GM19035 (cell line): ENCODE data around the gene ADCY2.

Source experiments
- ATAC-seq: cut with Tn5 transposase; IDR thresholded peaks from one replicate; pipeline ENCODE4 v1.9.1; 2021; ENCODE audit not compliant: unreplicated experiment

Gene ADCY2

GRCh38 chr5:7586480-7586879, 190.5 kb downstream of the ADCY2 start:
- ATAC-seq = no peak

- ATAC-seq = no peak
Observed at GRCh38 chr5:7589800-7590199, 193.9 kb downstream of the ADCY2 start.

GRCh38 chr5:7592910-7593309, 197.0 kb downstream of the ADCY2 start:
- ATAC-seq = no peak

- no peak for ATAC-seq
Observed at GRCh38 chr5:7597059-7597642, 201.2 kb downstream of the ADCY2 start.

- no peak for ATAC-seq
Observed at GRCh38 chr5:7606840-7607465, 211.0 kb downstream of the ADCY2 start.

GRCh38 chr5:7608772-7609171, 212.8 kb downstream of the ADCY2 start:
- ATAC-seq = no peak

- ATAC-seq = no peak
Observed at GRCh38 chr5:7609726-7610125, 213.8 kb downstream of the ADCY2 start.

- no peak for ATAC-seq
Observed at GRCh38 chr5:7610531-7611177, 214.7 kb downstream of the ADCY2 start.

- ATAC-seq = no peak
Observed at GRCh38 chr5:7611518-7611917, 215.6 kb downstream of the ADCY2 start.

- ATAC-seq = no peak
Observed at GRCh38 chr5:7615566-7616061, 219.7 kb downstream of the ADCY2 start.

GRCh38 chr5:7616897-7617296, 221.0 kb downstream of the ADCY2 start:
- no peak for ATAC-seq

- ATAC-seq = no peak
Observed at GRCh38 chr5:7622498-7622897, 226.6 kb downstream of the ADCY2 start.

- ATAC-seq = no peak
Observed at GRCh38 chr5:7625740-7626139, 229.8 kb downstream of the ADCY2 start.

- no peak for ATAC-seq
Observed at GRCh38 chr5:7628248-7628647, 232.3 kb downstream of the ADCY2 start.

- ATAC-seq = no peak
Observed at GRCh38 chr5:7628820-7629219, 232.9 kb downstream of the ADCY2 start.

GRCh38 chr5:7629561-7629960, 233.6 kb downstream of the ADCY2 start:
- no peak for ATAC-seq

GRCh38 chr5:7634837-7635236, 238.9 kb downstream of the ADCY2 start:
- no peak for ATAC-seq

- ATAC-seq = no peak
Observed at GRCh38 chr5:7638456-7638855, 242.5 kb downstream of the ADCY2 start.

- peak; percentile 50 for ATAC-seq
Observed at GRCh38 chr5:7642029-7642428, 246.1 kb downstream of the ADCY2 start.

GRCh38 chr5:7644723-7645122, 248.8 kb downstream of the ADCY2 start:
- ATAC-seq = no peak

GRCh38 chr5:7650755-7651154, 254.8 kb downstream of the ADCY2 start:
- no peak for ATAC-seq

- ATAC-seq = no peak
Observed at GRCh38 chr5:7653046-7653445, 257.1 kb downstream of the ADCY2 start.
